Tibial artery (tissue), 4 donors: ENCODE measurements around the gene SEMA5A.

Experiments used
- DNase-seq, 2 donors: peaks; one replicate each; pipeline ENCODE4 v3.0.0-alpha.2; 2019
- H3K27ac ChIP-seq, 2 donors: fragments of 200-600 bp; sonication (generic) in 1 of 2; 1 replicate in 1 of 2; 2 replicates in 1 of 2; pipeline ENCODE4 v1.5.1; 2018 to 2019; ENCODE audit warnings: mild to moderate bottlenecking in 1 of 2
- H3K27me3 ChIP-seq, 2 donors: fragments of 200-600 bp; sonication (generic) in 1 of 2; one replicate each; pipeline versions ENCODE4 v1.5.1 to v1.6.0; 2016 to 2019
- H3K36me3 ChIP-seq, 3 donors: fragments of 200-600 bp; sonication (generic) in 2 of 3; one replicate each; pipeline ENCODE4 v1.5.1; 2016 to 2019; ENCODE audit warnings: mild to moderate bottlenecking in 2 of 3
- H3K4me1 ChIP-seq, 4 donors: fragments of 200-600 bp; sonication (generic) in 2 of 4; 1 replicate in 3 of 4; 2 replicates in 1 of 4; pipeline ENCODE4 v1.5.1; 2016 to 2019
- H3K4me3 ChIP-seq, 2 donors: fragments of 200-600 bp; sonication (generic) in 1 of 2; 1 replicate in 1 of 2; 2 replicates in 1 of 2; pipeline ENCODE4 v1.5.1; 2018 to 2019; ENCODE audit warnings: mild to moderate bottlenecking in 2 of 2
- H3K9me3 ChIP-seq, 3 donors: fragments of 200-600 bp; sonication (generic) in 1 of 3; one replicate each; pipeline ENCODE4 v1.5.1; 2016 to 2019
- intact Hi-C: fragments of 100-400 bp; cut with DNase I; formaldehyde crosslinking; loops from one replicate; pipeline ENCODE4 v1.15.0; 2023; ENCODE audit warnings: low total_unique reads
- TF ChIP-seq, protein P1 (sequence below), 2 experiments: fragments of 200-600 bp in 1 of 2; fragments of 450-650 bp in 1 of 2; IDR thresholded peaks; one replicate each; pipeline ENCODE4 v1.5.1; 2017 to 2019; ENCODE audit warnings: antibody characterized with exemption in 2 of 2, mild to moderate bottlenecking in 1 of 2, moderate library complexity in 1 of 2

Gene SEMA5A

DNA sequence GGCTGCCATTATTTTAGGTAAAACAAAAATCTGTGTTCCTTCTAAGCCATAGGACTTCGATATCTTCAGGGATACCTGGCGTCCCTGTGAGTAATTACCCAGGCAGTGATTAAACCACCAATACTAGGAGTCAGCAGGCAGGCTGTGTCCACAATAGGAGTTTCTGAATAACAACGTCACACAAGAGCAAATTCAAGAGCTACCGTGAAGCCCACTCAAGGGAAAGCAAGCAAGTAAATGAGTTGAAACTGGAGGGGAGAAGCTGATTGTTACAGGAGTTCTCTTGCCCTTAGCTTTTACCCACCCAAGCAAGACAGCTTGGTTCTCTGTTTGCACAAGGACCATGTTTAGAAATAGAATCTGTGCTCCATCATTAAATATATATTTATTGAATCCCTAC is 50.8 kb downstream of the SEMA5A start:
- intact Hi-C loops = no loop called here
- Histone ChIP-seq H3K9me3 (no peaks in the 10 kb centered on the region), H3K36me3 (no peaks in the 10 kb centered on the region), H3K4me3 (no peak overlapping the region), H3K4me1 (no peaks in the 10 kb centered on the region), H3K27ac (no peak overlapping the region), H3K27me3 (no peaks in the 10 kb centered on the region)
- no peak for DNase-seq
- TF ChIP-seq, protein P1, sequence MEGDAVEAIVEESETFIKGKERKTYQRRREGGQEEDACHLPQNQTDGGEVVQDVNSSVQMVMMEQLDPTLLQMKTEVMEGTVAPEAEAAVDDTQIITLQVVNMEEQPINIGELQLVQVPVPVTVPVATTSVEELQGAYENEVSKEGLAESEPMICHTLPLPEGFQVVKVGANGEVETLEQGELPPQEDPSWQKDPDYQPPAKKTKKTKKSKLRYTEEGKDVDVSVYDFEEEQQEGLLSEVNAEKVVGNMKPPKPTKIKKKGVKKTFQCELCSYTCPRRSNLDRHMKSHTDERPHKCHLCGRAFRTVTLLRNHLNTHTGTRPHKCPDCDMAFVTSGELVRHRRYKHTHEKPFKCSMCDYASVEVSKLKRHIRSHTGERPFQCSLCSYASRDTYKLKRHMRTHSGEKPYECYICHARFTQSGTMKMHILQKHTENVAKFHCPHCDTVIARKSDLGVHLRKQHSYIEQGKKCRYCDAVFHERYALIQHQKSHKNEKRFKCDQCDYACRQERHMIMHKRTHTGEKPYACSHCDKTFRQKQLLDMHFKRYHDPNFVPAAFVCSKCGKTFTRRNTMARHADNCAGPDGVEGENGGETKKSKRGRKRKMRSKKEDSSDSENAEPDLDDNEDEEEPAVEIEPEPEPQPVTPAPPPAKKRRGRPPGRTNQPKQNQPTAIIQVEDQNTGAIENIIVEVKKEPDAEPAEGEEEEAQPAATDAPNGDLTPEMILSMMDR (IDR thresholded peaks at IDR 0.05) = no peak

DNA sequence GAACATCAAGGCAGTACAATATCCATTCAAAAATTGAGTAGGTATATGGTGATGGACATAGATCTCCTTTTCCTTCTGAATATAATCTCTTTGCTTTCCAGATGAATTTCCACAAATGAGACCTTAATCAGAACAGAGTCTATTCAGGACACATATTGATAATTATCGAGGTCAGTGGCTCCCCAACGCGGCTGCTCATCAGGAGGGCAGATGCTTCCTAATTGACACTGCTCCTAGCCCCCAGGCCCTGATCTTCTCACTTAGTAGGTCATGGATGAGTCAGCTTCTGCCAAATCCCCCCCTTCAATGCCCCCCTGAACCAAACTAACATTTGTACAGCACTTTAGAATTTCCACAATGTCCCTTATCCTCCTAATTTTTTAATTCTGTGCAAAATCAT is 51.6 kb downstream of the SEMA5A start:
- Histone ChIP-seq H3K27ac (no peak overlapping the region), H3K4me3 (no peak overlapping the region), H3K27me3 (no peaks in the 10 kb centered on the region), H3K4me1 (no peaks in the 10 kb centered on the region), H3K9me3 (no peaks in the 10 kb centered on the region), H3K36me3 (no peaks in the 10 kb centered on the region)
- TF ChIP-seq, protein P1 (IDR thresholded peaks at IDR 0.05) = no peak
- intact Hi-C loops = no loop called here
- DNase-seq = no peak

DNA sequence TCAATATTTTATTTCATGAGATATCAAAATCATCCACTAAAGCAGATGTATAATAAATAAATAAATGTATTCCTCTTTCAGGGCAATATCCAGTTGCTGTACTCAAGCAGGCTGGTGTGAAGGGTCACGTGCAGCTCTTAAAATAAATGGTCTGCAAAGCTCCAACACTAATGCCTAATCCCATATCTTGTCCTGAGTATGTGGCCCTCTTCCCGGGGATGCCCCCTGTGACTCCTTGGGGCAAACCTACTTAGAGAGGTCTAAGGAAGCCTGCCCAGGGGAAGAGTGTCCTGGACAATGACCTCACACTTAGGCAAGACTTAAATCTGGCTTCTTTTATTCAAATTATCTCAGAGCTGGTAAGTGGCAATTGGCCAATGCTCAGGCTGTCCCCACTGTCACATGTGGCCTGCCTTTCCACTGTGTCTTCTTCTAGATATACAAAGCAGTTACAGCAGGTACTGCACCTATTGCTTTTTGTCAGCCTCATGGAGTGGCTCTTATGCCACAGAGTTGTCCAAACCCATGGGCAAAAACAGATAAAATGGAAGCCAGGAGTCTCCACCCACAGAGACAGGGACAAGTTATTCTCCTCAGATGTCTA is 55.3 kb downstream of the SEMA5A start:
- H3K9me3 ChIP-seq = no peaks in the 10 kb centered on the region
- TF ChIP-seq, protein P1 (IDR thresholded peaks at IDR 0.05) = no peak
- no peaks in the 10 kb centered on the region for H3K27me3 ChIP-seq
- no peak for DNase-seq
- H3K27ac ChIP-seq = no peak overlapping the region
- no peaks in the 10 kb centered on the region for H3K4me1 ChIP-seq
- H3K36me3 ChIP-seq = no peaks in the 10 kb centered on the region
- no peak overlapping the region for H3K4me3 ChIP-seq
- intact Hi-C loops = no loop called here

DNA sequence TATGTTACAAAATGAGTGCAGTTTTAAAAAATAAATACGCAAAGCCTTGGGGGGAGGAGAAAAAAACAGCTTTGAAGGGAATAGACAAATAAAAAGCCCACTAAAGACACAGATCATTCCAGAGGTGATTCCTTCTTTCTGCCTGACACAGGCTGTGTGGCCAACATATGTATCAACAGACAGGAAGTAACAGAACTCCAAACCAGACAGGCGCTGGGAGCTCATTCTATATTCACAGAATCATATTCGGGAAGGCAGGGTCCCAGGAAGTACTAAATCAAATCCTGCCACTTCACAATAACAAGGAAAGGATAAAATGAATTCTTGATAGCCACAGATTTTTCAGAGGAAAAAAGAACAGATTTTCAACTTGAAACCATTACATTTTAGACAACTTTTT is 62.1 kb downstream of the SEMA5A start:
- intact Hi-C loops = no loop called here
- H3K4me3 ChIP-seq = no peak overlapping the region

DNA sequence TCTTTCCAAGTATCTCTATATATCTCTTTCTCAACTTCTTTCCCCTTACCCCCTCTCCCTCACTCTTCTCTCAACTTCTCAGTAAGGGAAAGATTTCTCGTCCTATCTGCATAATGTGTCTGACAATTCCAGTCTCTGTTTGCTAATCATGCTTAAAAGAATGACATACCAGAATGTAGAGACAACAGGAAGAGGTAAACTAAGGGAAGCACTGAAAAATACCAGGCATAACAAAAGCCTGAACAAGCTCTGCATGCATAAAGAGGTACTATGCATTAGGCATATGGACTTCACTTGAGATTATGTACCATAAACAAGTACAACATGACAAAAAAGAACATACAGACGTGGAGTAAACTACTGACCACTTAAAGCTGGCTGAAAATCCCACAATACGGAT is 62.6 kb downstream of the SEMA5A start:
- Histone ChIP-seq H3K4me3 (no peak overlapping the region), H3K9me3 (peaks cover 0 to 6% (median 0%) of the 10 kb centered on the region in 3 donors), H3K27ac (no peak overlapping the region), H3K4me1 (no peaks in the 10 kb centered on the region), H3K27me3 (no peaks in the 10 kb centered on the region), H3K36me3 (peaks cover 0 to under 1% (median 0%) of the 10 kb centered on the region in 3 donors)
- TF ChIP-seq, protein P1 (IDR thresholded peaks at IDR 0.05) = no peak
- intact Hi-C loops = no loop called here
- DNase-seq = no peak

More for the DNA sequence above, 62.1 kb downstream of the SEMA5A start:
- H3K4me1 ChIP-seq = no peaks in the 10 kb centered on the region
- no peaks in the 10 kb centered on the region for H3K27me3 ChIP-seq
- DNase-seq = no peak
- H3K27ac ChIP-seq = no peak overlapping the region
- TF ChIP-seq, protein P1 (IDR thresholded peaks at IDR 0.05) = no peak
- H3K36me3 ChIP-seq = no peaks in the 10 kb centered on the region
- H3K9me3 ChIP-seq = peaks cover 0 to under 1% (median 0%) of the 10 kb centered on the region in 3 donors

DNA sequence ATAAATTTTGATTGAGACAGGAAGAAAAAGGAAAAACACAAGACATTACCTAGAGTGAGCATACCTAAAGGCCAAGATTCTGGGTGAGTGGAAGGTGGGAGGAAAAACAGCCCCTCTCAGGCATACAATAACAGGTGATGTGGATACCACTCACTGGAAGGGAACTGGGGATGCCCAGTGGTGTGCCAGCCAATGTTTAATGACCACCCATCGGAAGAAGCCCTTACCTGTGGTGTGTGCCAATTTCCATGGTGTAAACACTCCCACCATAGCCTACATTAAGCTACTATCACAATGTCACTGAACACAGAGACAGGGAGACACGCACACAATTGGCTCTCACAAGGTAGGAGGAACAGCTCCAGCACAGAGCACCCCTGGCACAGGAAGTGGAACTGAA is 63.5 kb downstream of the SEMA5A start:
- intact Hi-C loops = no loop called here
- H3K36me3 ChIP-seq = peaks cover 0 to 7% (median 6%) of the 10 kb centered on the region in 3 donors

More for the DNA sequence above, 63.5 kb downstream of the SEMA5A start:
- TF ChIP-seq, protein P1 (IDR thresholded peaks at IDR 0.05) = no peak
- H3K4me3 ChIP-seq = no peak overlapping the region
- peaks cover 0 to 15% (median 8%) of the 10 kb centered on the region in 3 donors for H3K9me3 ChIP-seq
- no peak overlapping the region for H3K27ac ChIP-seq
- H3K27me3 ChIP-seq = no peaks in the 10 kb centered on the region
- no peak for DNase-seq
- no peaks in the 10 kb centered on the region for H3K4me1 ChIP-seq
